H1 (cell line): ENCODE results near the gene OR11A1. TPM values are rescaled to one million over a fixed set of nuclear protein-coding genes. Genes with fewer than 3 reads are reported as not detected.

Experiments used
- CTCF ChIA-PET: fragments of 300-600 bp; sonication (Branson Sonifier 250); formaldehyde crosslinking; loops from one replicate; lab custom pipeline; 2021; ENCODE audit not compliant: partially characterized antibody; lab: Charles Lee
- POLR2A ChIA-PET: fragments of 300-600 bp; sonication (Branson Sonifier 250); formaldehyde crosslinking; loops from one replicate; lab custom pipeline; 2021; ENCODE audit warnings: inconsistent platforms; ENCODE audit not compliant: partially characterized antibody; lab: Charles Lee
- DNase-seq, 2 experiments: peaks; one replicate each; pipeline versions ENCODE4 v3.0.0 to v3.0.0-alpha.2; 2010 to 2022; ENCODE audit warnings: low spot score in 2 of 2, low read depth in 1 of 2, mixed read lengths in 1 of 2
- FAIRE-seq: peaks from 2 replicates; lab custom pipeline; 2011; peaks lifted over from hg19 to GRCh38; lab: Jason Lieb, UNC
- H2AFZ ChIP-seq: 2 replicates; pipeline ENCODE4 v1.8.1; 2012; ENCODE audit warnings: low read length, inconsistent platforms
- H2AK5ac ChIP-seq: 2 replicates; pipeline ENCODE4 v1.6.1; 2013; ENCODE audit warnings: low read depth, low read length
- H2BK120ac ChIP-seq: replicated peaks from 2 replicates; pipeline ENCODE3; 2013; ENCODE audit warnings: low read depth, low read length, inconsistent platforms
- H2BK12ac ChIP-seq: 2 replicates; pipeline ENCODE4 v1.6.1; 2013; ENCODE audit warnings: low read depth, low read length
- H2BK15ac ChIP-seq: 2 replicates; pipeline ENCODE4 v1.6.1; 2013; ENCODE audit warnings: low read length
- H2BK20ac ChIP-seq: 2 replicates; pipeline ENCODE4 v1.6.1; 2013; ENCODE audit warnings: low read length
- H2BK5ac ChIP-seq: 2 replicates; pipeline ENCODE4 v1.6.1; 2013; ENCODE audit warnings: low read depth, low read length
- H3K14ac ChIP-seq: 2 replicates; pipeline ENCODE4 v1.6.1; 2013; ENCODE audit warnings: inconsistent platforms; ENCODE audit not compliant: insufficient read length
- H3K18ac ChIP-seq: 2 replicates; pipeline ENCODE4 v1.6.1; 2013; ENCODE audit warnings: low read length; ENCODE audit errors: extremely low read depth
- H3K23ac ChIP-seq: 2 replicates; pipeline ENCODE4 v1.6.1; 2013; ENCODE audit warnings: inconsistent platforms; ENCODE audit not compliant: insufficient read length
- H3K23me2 ChIP-seq: 2 replicates; pipeline ENCODE4 v1.6.1; 2013; ENCODE audit warnings: low read depth, low read length
- H3K27ac ChIP-seq: 2 replicates; pipeline ENCODE4 v1.6.1; 2011; ENCODE audit warnings: low read depth, low read length, inconsistent platforms
- H3K27me3 ChIP-seq, 4 experiments: replicated peaks in 1 of 4; 1 replicate in 1 of 4; 2 replicates in 3 of 4; pipeline versions ENCODE4 v1.6.1 to v1.8.1; 2011 to 2013; ENCODE audit warnings: low read length in 3 of 4, mild to moderate bottlenecking in 3 of 4, inconsistent platforms in 2 of 4, mixed read lengths in 2 of 4, moderate library complexity in 1 of 4; ENCODE audit not compliant: control insufficient read depth in 3 of 4, insufficient read depth in 3 of 4; ENCODE audit errors: extremely low read depth in 1 of 4
- H3K36me3 ChIP-seq, 4 experiments: 2 replicates each; pipeline versions ENCODE4 v1.6.1 to v1.8.1; 2011 to 2013; ENCODE audit warnings: mild to moderate bottlenecking in 4 of 4, low read length in 3 of 4, moderate library complexity in 2 of 4, control low read depth in 1 of 4, inconsistent platforms in 1 of 4; ENCODE audit not compliant: insufficient read depth in 4 of 4, control insufficient read depth in 2 of 4
- H3K4ac ChIP-seq: replicated peaks from 2 replicates; pipeline ENCODE3; 2013; ENCODE audit warnings: low read length, low read depth, mixed read lengths, inconsistent platforms; ENCODE audit not compliant: insufficient read length
- H3K4me1 ChIP-seq, 4 experiments: replicated peaks in 1 of 4; 1 replicate in 1 of 4; 2 replicates in 3 of 4; pipeline versions ENCODE4 v1.6.1 to v1.8.1; 2011 to 2013; ENCODE audit warnings: low read length in 3 of 4, inconsistent platforms in 2 of 4, mixed read lengths in 1 of 4; ENCODE audit not compliant: insufficient read depth in 4 of 4, control insufficient read depth in 3 of 4
- H3K4me2 ChIP-seq, 2 experiments: 2 replicates each; pipeline versions ENCODE4 v1.6.1 to v1.8.1; 2011 to 2013; ENCODE audit warnings: low read depth in 2 of 2, low read length in 2 of 2, control low read depth in 1 of 2, inconsistent platforms in 1 of 2, mild to moderate bottlenecking in 1 of 2; ENCODE audit not compliant: insufficient read depth in 1 of 2
- H3K4me3 ChIP-seq, 4 experiments: fragments of 200-600, 300-600 bp in 1 of 4; sonication (generic), shearing (Covaris generic), sonication (Bioruptor Twin) in 1 of 4; 2 replicates each; pipeline versions ENCODE4 v1.5.1 to v1.8.1; 2011 to 2016; ENCODE audit warnings: low read length in 4 of 4, low read depth in 3 of 4, control low read depth in 2 of 4, inconsistent platforms in 2 of 4, mild to moderate bottlenecking in 2 of 4, mixed read lengths in 1 of 4, moderate library complexity in 1 of 4; ENCODE audit not compliant: insufficient read depth in 2 of 4; ENCODE audit errors: extremely low read depth in 1 of 4
- H3K56ac ChIP-seq: replicated peaks from 2 replicates; pipeline ENCODE3; 2013; ENCODE audit warnings: low read depth, mild to moderate bottlenecking, mixed read lengths, low read length, inconsistent platforms; ENCODE audit not compliant: insufficient read length
- H3K79me1 ChIP-seq: 2 replicates; pipeline ENCODE4 v1.6.1; 2013; ENCODE audit warnings: low read depth, low read length, control low read depth
- H3K79me2 ChIP-seq, 2 experiments: 2 replicates each; pipeline versions ENCODE4 v1.6.1 to v1.8.1; 2012 to 2013; ENCODE audit warnings: low read length in 2 of 2, mild to moderate bottlenecking in 2 of 2, inconsistent platforms in 1 of 2; ENCODE audit not compliant: insufficient read depth in 2 of 2, control insufficient read depth in 1 of 2
- H3K9ac ChIP-seq, 4 experiments: replicated peaks in 1 of 4; 1 replicate in 1 of 4; 2 replicates in 3 of 4; pipeline versions ENCODE4 v1.6.1 to v1.8.1; 2011 to 2013; ENCODE audit warnings: low read depth in 3 of 4, low read length in 3 of 4, control low read depth in 2 of 4, mild to moderate bottlenecking in 2 of 4, moderate library complexity in 2 of 4, inconsistent platforms in 1 of 4; ENCODE audit errors: extremely low read depth in 1 of 4
- H3K9me3 ChIP-seq, 2 experiments: 2 replicates each; pipeline versions ENCODE4 v1.6.1 to v1.8.1; 2012 to 2013; ENCODE audit warnings: mild to moderate bottlenecking in 2 of 2, moderate library complexity in 2 of 2, control low read depth in 1 of 2, inconsistent platforms in 1 of 2, low read depth in 1 of 2, low read length in 1 of 2, mixed read lengths in 1 of 2; ENCODE audit not compliant: insufficient read depth in 2 of 2
- H4K20me1 ChIP-seq, 2 experiments: replicated peaks in 1 of 2; 2 replicates each; pipeline versions ENCODE3 to v1.8.1; 2011 to 2013; ENCODE audit warnings: inconsistent platforms in 2 of 2, low read length in 2 of 2, mild to moderate bottlenecking in 1 of 2; ENCODE audit not compliant: insufficient read depth in 2 of 2, control insufficient read depth in 1 of 2
- H4K5ac ChIP-seq: 2 replicates; pipeline ENCODE4 v1.6.1; 2013; ENCODE audit warnings: low read length, low read depth, mixed read lengths, inconsistent platforms; ENCODE audit not compliant: insufficient read length
- H4K8ac ChIP-seq: 2 replicates; pipeline ENCODE4 v1.8.0; 2013; ENCODE audit warnings: mild to moderate bottlenecking, moderate library complexity, low read length, inconsistent platforms; ENCODE audit not compliant: insufficient read depth; ENCODE audit errors: extremely low read depth
- H4K91ac ChIP-seq: replicated peaks from 2 replicates; pipeline ENCODE3; 2013; ENCODE audit warnings: low read length, mixed read lengths, inconsistent platforms; ENCODE audit not compliant: insufficient read length
- BCL11A ChIP-seq, 2 experiments: IDR thresholded peaks; one replicate each; pipeline ENCODE4 v1.6.1; 2011; ENCODE audit warnings: low read depth in 2 of 2, low read length in 2 of 2, mild to moderate bottlenecking in 2 of 2
- CREB1 ChIP-seq: IDR thresholded peaks from 2 replicates; pipeline ENCODE4 v1.6.1; 2012; ENCODE audit warnings: inconsistent platforms
- GABPA ChIP-seq: IDR thresholded peaks from 2 replicates; pipeline ENCODE4 v1.6.1; 2011; ENCODE audit warnings: mild to moderate bottlenecking, low read length, moderate library complexity, borderline replicate concordance; ENCODE audit not compliant: insufficient read depth
- KDM1A ChIP-seq: fragments of 200-600, 300-600 bp; sonication (generic); IDR thresholded peaks from 2 replicates; pipeline ENCODE4 v1.7.1; 2016; ENCODE audit warnings: mild to moderate bottlenecking, low read length, borderline replicate concordance
- KDM4A ChIP-seq: IDR thresholded peaks from one replicate; pipeline ENCODE4 v1.7.1; 2012; ENCODE audit warnings: low read depth, mild to moderate bottlenecking, moderate library complexity, low read length, inconsistent platforms; ENCODE audit not compliant: severe bottlenecking
- NANOG ChIP-seq: IDR thresholded peaks from 2 replicates; pipeline ENCODE4 v1.6.1; 2011; ENCODE audit warnings: low read length, low read depth, mild to moderate bottlenecking, inconsistent platforms; ENCODE audit not compliant: insufficient read depth, poor library complexity, severe bottlenecking
- RAD21 ChIP-seq, 2 experiments: IDR thresholded peaks in 1 of 2; conservative IDR thresholded peaks in 1 of 2; 2 replicates each; pipeline ENCODE4 v1.6.1; 2011; ENCODE audit warnings: low read depth in 2 of 2, low read length in 2 of 2, improper control_type of control experiment in 1 of 2, inconsistent platforms in 1 of 2, mild to moderate bottlenecking in 1 of 2, moderate library complexity in 1 of 2
- SIX5 ChIP-seq: IDR thresholded peaks from 2 replicates; pipeline ENCODE4 v1.6.1; 2011; ENCODE audit warnings: mild to moderate bottlenecking, low read depth, low read length
- SP1 ChIP-seq: IDR thresholded peaks from 2 replicates; pipeline ENCODE4 v1.6.1; 2011; ENCODE audit warnings: low read depth, low read length
- SP2 ChIP-seq: IDR thresholded peaks from 2 replicates; pipeline ENCODE4 v1.6.1; 2012; ENCODE audit warnings: mild to moderate bottlenecking, low read length, inconsistent platforms
- SP4 ChIP-seq: IDR thresholded peaks from 2 replicates; pipeline ENCODE4 v1.6.1; 2012; ENCODE audit warnings: low read length, inconsistent platforms
- SUZ12 ChIP-seq: fragments of 200-600 bp; sonication (generic); IDR thresholded peaks from 2 replicates; pipeline ENCODE4 v1.6.1; 2012; ENCODE audit warnings: mild to moderate bottlenecking, inconsistent platforms, low read length, moderate library complexity, mixed read lengths
- TEAD4 ChIP-seq: IDR thresholded peaks from 2 replicates; pipeline ENCODE4 v1.6.1; 2012; ENCODE audit warnings: low read depth, low read length, inconsistent platforms, mixed read lengths
- WGBS, 2 experiments: shearing (Covaris generic) in 1 of 2; methylation state at CpG; one replicate each; pipeline versions ENCODE4 v1.1.6 to v1.1.7; 2013 to 2015; ENCODE audit warnings: low lambda C conversion rate in 2 of 2, mixed read lengths in 2 of 2, inconsistent platforms in 1 of 2, low coverage in 1 of 2, missing lambda C conversion rate in 1 of 2; ENCODE audit not compliant: insufficient replicate concordance in 2 of 2, insufficient coverage in 1 of 2, insufficient read length in 1 of 2; ENCODE audit errors: extremely low coverage in 1 of 2, missing lambda C conversion rate in 1 of 2; 5-methylcytosine and 5-hydroxymethylcytosine counted together
- polyA plus RNA-seq, 7 experiments: library from polyadenylated mRNA; depleted of rRNA in 3 of 7; stranded (reverse) in 5 of 7; unstranded in 2 of 7; fragments of >200 nt in 5 of 7; fragments of 200-250 nt in 2 of 7; gene quantifications; 1 replicate in 5 of 7; 2 replicates in 1 of 7; 4 replicates in 1 of 7; pipeline versions ENCODE4 v1.2.1 to v1.2.3, GENCODE V29; 2011 to 2013; ENCODE audit warnings: missing spikeins in 2 of 7, mixed read lengths in 2 of 7
- total RNA-seq: library from RNA; stranded (reverse); fragmentation: NEBNext Ultra II Directional; extraction: Animal tissue kit (Norgen Biotek cat#: 25700); gene quantifications from 2 replicates; pipeline ENCODE4 v1.2.1, GENCODE V29; 2021
- TF ChIP-seq, protein P1 (sequence below): IDR thresholded peaks from 2 replicates; pipeline ENCODE4 v1.6.1; 2011; ENCODE audit warnings: low read depth, mild to moderate bottlenecking, low read length; ENCODE audit not compliant: insufficient read depth

The OR11A1 gene
- total and polyA plus RNA-seq, 2 of the 8 experiments (the other 6 are each of a cell fraction or from before 2014, with no cell fraction given), result not detected

DNA sequence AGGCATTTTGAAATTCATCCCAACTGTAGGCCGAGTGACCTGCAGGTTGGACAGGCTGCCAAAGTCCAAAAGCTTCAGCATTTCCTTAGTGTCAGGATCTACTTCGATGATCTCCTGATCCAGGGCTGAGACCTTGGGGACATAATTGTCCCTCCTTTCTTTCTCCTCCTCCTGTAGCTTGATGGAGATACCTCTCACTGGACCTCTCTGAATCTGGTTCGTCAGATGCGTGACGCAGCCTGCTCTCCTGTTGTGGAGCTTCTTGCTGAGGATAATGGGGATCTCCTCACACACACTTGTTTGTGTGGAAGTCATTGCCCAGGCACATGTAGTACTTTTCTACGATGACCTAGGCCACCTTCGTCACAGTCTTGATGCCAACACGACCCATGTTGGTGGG lies 32.4 kb upstream of the OR11A1 start:
- H3K27me3 ChIP-seq, result no peaks in the 10 kb centered on the region
- H3K4me1 ChIP-seq, result no peaks in the 10 kb centered on the region
- H3K23me2 ChIP-seq, result no peaks in the 10 kb centered on the region
- ChIA-PET CTCF (interaction anchor here (1.0 kb wide), 1 partner anchor 10 kb away, joined by 3 read pairs; no protein-coding TSS in a partner anchor), POLR2A (no interaction called here)
- no peak overlapping the region for H3K9ac ChIP-seq
- no peak overlapping the region for H3K14ac ChIP-seq
- no peak overlapping the region for H3K4me2 ChIP-seq
- H2AFZ ChIP-seq, result peak overlapping the region; percentile 72; the same call in 1 of the 2 replicates
- no peak overlapping the region for H2BK15ac ChIP-seq
- no peaks in the 10 kb centered on the region for H3K36me3 ChIP-seq
- H4K8ac ChIP-seq, result no peak overlapping the region
- H4K5ac ChIP-seq, result no peak overlapping the region
- H2BK20ac ChIP-seq, result no peak overlapping the region
- no peak overlapping the region for H3K4ac ChIP-seq
- no peaks in the 10 kb centered on the region for H3K79me2 ChIP-seq
- H3K56ac ChIP-seq, result no peak overlapping the region
- DNase-seq, result peak in 1 of 2 experiments; percentile 27
- no peaks in the 10 kb centered on the region for H4K20me1 ChIP-seq
- no peak overlapping the region for H3K23ac ChIP-seq
- no peak overlapping the region for H3K4me3 ChIP-seq
- H3K79me1 ChIP-seq, result no peaks in the 10 kb centered on the region
- H3K9me3 ChIP-seq, result no peaks in the 10 kb centered on the region
- H3K27ac ChIP-seq, result no peak overlapping the region
- no peak overlapping the region for H2BK12ac ChIP-seq
- WGBS, 2 experiments, result 90% methylated on average over 8 of the region's 8 CpGs; no CpG with 5 or more reads in 1 of the 2 experiments
- no peak overlapping the region for H2BK120ac ChIP-seq
- no peak for FAIRE-seq
- no peak overlapping the region for H4K91ac ChIP-seq
- no peak overlapping the region for H2BK5ac ChIP-seq
- no peak overlapping the region for H3K18ac ChIP-seq
- peak overlapping the region; percentile 65; the same call in 1 of the 2 replicates for H2AK5ac ChIP-seq
- no peak for TF ChIP-seq NANOG
- TF ChIP-seq SP2, result no peak
- no peak for TF ChIP-seq RAD21 (IDR thresholded peaks at IDR 0.05 in 1 of 2, conservative IDR thresholded peaks at IDR 0.05 in 1 of 2; ENCODE audit: low read depth in 2 of 2, low read length in 2 of 2)
- TF ChIP-seq GABPA, result no peak
- no peak for TF ChIP-seq BCL11A (IDR thresholded peaks at IDR 0.05; ENCODE audit: low read depth in 2 of 2, low read length in 2 of 2)
- no peak for TF ChIP-seq SIX5
- TF ChIP-seq, protein P1, sequence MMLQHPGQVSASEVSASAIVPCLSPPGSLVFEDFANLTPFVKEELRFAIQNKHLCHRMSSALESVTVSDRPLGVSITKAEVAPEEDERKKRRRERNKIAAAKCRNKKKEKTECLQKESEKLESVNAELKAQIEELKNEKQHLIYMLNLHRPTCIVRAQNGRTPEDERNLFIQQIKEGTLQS, result no peak
- no peak for TF ChIP-seq CREB1
- no peak for TF ChIP-seq SP4
- TF ChIP-seq SP1, result no peak
- no peak for TF ChIP-seq KDM1A
- no peak for TF ChIP-seq KDM4A
- TF ChIP-seq SUZ12, result no peak
- no peak for TF ChIP-seq TEAD4
